ENCODE measurements around the gene OPCML.

The OPCML gene

DNA sequence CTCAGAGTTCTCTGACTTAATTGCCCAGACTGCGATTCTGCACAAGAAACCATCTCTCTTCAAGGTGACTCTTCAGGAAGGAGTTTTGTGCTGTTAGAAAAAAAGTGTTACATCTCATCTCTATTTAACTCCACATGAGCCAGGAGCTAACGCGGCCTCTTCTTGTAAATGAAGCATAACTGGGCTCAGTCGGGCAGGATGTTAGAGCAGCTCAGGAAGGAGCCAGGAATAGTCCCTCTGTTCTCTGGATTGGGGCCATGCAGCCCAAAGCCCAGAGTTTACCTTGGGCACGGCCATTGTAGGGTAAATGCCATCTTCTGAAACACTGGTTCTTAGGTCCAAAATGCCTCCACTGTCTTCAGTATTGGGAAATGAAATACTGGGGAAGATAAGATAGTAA, 760.6 kb downstream of the OPCML start:
- no peak for DNase-seq

GRCh38 chr11:132770829-132771530, 761.3 kb downstream of the OPCML start:
- DNase-seq, result peak; percentile 23

GRCh38 chr11:132763503-132763902, 768.8 kb downstream of the OPCML start:
- DNase-seq, result no peak

DNA sequence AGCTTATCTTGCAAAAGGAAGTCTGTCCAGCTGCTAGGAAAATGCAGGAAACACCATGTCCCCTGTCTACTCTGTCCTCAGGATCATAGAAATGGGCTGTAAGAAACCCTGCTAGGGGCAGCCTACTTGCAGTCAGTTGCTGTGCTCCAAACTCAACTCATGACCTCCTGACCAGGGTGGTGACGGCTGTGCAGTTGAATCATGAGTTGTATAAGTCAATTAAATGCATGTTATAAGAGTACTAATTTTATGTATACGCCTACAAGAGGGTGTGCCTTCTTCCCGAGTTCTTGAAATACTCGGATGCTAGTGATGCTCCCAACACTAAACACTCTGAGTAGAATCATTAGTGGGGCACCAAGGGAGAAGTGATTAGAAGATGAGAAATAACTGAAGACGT, 776.4 kb downstream of the OPCML start:
- no peak for DNase-seq

DNA sequence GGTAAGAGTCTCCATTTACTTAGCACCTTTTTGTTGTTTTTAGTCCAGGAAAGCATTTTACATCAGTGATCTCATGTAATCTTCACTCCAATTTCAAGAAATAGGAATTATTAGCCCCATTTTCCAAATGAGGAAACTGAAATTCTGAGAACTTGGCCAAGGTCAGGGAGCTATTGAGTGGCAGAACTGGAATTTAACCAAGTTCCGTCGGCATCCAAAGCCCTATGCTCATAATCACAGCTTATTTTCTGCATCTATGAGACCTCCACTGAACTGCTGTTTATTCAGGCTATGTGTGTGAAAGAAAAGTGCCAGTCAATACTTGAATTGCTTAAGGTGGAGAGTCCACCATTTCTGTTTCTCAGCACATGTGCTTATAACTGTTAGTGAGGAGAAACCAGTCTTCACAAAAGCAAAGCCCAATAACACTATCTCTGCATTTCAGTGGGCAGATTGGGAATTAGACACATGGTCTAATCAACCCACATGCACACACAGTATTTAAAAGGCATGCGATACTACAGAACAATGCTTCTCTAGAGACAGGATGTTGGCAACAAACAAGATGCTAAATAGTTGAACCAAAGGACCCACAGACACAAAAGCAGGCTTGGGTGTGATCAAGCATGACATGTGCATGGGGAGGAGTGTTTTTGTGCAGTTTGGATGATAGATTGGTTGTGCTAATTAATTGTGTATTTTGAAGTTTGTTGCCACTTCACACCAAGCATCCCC, 780.6 kb downstream of the OPCML start:
- DNase-seq, result no peak

- DNase-seq, result no peak
Measured at GRCh38 chr11:132746305-132746704, 786.0 kb downstream of the OPCML start.

DNA sequence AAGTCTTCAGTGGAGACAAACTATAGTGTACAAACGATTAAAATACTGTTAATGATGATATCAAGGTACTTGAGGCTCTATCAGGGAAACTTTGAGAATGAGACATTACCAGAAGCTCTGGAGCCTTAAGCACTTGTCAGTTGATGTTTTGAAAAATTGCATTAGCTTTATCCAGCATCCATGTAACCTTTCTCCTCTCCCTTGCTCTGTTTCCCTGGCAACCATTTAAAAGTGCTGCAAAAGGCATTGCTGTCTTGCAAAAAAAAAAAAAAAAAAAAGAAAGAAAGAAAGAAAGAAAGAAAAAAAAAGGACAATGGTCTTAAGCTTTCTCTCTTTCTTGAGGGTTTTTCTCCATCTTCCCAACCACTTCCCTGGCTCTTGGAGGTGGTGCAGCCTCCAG, 787.0 kb downstream of the OPCML start:
- DNase-seq, result no peak

- DNase-seq, result no peak
Measured at GRCh38 chr11:132744771-132745170, 787.5 kb downstream of the OPCML start.

DNA sequence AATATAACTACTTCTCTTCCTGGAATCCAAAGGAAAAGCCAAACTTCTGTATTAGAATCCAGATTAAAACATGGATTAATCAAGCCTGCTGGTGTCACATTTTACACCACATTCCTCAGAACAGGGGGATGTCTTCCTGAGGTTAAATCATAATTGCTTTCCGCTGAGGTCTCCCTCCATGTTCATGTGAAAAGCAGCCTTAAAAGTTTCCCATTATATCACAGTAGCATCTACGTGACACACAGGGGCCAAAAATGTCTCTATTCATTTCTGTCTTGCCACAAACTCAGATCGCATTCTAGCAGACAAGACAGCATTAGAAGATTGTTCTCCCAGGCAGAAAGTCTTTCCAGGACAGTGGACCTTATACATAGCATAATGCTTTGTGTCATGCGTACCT, 788.7 kb downstream of the OPCML start:
- no peak for DNase-seq

- no peak for DNase-seq
Measured at GRCh38 chr11:132742929-132743328, 789.4 kb downstream of the OPCML start.

DNA sequence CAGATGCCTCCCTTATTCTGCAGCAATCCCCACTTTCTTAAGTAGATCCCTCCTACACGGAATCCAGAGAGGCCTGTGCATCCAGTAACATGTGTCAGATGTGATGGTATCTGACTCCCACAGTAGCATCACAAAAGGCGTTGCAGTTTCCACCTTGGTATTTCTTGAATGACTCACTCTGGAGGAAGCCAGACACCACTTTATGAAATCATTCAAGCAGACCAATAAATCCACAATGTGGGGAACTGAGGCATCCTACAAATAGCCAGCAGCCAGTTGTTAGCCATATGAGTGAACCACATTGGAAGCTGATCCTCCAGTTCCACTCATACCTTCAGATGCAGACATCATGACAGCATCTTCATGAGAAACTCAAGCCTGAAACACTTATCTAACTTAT, 798.1 kb downstream of the OPCML start:
- no peak for DNase-seq

DNA sequence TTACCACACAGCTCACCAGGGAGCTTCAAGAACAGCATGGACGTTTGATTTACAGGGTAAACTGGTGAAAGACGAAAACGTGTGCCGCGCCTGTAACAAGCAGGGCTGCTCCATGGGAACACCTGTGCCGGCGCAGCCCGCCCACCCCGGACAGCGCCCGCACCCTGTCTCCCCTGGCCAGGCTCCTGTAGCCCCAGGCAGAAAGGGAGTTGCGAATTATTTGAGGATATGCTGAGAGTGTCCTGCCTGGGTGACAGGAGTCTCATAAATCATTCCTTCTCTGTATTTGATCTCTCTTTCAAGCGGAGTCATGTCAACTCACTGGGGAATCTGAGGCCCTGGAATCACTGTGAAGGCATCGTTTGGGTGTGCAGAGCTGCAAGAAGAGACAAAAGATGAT, 804.3 kb downstream of the OPCML start:
- no peak for DNase-seq

- no peak for DNase-seq
Measured at GRCh38 chr11:132721526-132721925, 810.8 kb downstream of the OPCML start.

DNA sequence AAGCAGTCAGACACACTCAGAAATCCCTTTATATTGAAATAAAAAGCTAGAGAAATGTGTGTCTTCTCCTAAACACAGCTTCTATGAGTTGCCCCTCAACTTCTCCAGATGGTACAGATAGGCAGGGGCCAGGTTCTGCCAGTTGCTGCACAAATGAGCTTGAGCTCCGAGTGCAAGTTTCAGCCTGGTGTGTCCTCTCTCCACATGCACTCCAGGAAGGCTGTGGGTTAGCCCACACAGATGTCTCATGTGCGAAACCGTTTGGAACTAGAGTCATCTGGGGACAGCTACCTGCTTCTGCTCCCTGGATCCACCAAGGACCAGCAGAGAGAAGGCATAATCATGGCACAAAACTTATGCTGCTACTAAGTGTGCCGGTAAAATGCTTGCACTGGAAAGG, 812.6 kb downstream of the OPCML start:
- no peak for DNase-seq

DNA sequence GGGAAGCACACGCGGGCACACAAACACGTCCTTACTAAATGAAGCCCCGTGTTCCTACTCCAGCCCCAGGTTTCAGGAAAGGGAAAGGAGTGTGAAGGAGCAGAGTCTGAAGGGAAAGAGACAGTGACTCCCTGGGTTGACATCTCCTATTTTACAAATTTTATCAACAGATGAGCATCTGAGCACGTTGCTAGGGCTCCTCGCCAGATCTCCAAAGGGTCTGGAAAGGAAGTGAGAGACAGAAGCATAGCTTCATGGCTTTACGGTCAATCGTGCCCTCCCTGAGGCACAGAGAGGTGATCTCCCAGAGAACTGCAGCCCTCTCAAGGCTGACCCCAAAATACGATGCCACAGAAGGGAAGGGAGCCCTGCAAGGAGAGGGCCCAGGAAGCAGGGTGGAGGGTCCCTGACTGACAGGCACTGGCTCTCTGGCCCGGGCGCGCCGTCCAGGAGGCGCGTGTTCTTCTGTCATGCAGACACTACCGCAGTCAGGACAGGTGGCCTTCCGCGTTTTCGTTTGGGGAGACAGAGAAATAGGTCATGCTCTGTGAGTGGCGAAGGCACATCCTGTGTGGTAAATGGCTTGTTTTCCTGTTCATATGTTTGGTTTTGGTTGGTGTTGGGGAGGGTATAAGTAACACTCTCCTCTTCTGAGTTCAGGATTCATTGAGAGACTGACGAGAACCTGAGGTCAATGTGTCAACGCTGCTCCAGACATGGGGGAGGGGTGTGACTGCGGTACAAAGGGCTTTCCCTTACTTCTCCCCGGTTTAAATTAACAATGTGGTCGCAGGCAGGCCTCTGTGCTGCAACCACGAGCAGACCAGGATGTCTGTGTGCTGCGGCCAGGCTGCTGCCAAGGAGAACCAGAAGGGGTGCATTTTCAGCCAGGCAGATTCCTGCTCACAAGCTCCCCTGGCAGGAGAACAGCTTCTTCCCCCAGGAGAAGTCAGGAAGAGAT, 813.3 kb downstream of the OPCML start:
- no peak for DNase-seq

DNA sequence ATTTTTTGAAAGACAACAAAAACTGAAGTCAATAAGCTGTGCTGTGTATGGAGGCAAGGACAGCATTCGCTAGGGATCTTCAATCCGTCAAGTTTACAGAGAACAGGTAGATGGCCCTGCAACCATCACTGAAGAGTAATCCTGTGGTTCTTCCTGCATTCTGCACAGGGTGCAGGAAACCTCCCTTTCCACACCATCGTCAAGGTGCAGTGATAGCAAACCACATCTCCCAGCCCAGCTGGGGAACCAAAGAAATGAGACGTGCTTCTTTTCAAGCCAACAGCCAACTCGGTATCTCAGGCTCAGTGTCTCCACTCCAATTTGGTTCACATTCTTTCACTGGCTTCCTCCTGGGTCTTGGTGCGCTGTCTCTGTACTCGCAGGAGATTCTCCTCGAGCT, 814.5 kb downstream of the OPCML start:
- DNase-seq, result no peak

DNA sequence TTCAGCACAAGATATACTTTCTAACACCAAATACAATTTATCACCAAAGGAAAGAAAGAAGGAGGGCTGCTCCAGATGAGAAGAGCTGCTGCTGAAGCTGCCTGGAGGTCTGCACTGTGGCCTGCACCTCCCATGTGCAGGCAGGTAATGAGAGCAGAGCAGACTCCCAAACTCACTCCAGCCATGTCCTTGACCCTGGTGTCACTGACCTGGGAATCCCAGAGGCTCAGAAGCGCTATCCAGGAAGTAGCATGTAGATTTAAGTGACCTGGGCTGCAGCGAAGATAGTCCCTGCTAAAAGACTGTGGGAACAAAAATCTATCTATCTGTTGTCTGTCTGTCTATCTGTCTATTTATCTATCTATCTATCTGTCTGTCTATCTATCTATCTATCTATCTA, 816.3 kb downstream of the OPCML start:
- no peak for DNase-seq

DNA sequence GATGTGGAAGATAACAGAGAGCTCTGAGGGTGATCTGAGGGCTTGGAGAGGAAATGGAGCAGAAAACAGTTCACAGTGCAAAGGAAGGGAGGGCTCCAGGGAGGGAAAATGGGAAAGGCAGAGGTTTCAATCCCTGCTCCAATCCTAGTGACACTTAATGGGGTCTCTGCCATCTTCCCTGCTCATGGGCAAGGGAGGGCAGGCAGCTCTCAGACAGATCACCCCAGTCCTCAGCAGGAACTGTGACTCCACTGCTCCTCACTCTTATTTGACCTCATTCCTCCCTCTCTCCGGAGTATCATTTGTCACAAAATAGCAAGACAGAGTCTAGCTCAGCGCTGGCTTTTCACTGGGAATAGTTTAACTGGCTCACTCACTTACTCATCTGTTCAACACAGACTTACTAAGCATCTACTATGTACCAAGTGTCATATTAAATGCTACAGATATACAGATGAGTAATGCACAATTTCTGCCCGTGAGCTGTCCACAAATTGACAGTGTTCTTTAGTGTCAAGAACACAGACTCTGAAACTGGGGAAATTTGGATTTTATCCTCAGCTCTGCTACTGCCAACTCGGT, 817.4 kb downstream of the OPCML start:
- no peak for DNase-seq

- DNase-seq, result no peak
Measured at GRCh38 chr11:132712466-132712865, 819.8 kb downstream of the OPCML start.

- no peak for DNase-seq
Measured at GRCh38 chr11:132704781-132705375, 827.4 kb downstream of the OPCML start.

DNA sequence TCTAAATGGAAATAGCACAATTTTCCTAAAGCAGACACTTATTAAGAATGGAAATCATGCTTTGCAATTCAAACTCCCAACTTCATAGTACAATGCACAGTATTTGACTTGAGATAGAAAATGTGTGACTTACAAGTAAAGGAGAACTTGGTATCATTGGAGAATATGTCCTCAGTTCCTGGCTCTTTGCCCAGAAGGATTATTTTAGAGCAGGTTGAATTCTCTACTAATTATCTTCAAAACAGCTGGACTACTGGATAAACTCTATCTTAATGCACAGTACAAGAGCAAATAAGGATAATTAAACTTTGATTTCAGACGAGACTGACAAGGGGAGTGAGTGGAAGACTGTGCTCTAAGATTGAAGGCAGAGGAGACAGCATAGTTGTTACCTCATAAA, 839.4 kb downstream of the OPCML start:
- peak; percentile 20 for DNase-seq

DNA sequence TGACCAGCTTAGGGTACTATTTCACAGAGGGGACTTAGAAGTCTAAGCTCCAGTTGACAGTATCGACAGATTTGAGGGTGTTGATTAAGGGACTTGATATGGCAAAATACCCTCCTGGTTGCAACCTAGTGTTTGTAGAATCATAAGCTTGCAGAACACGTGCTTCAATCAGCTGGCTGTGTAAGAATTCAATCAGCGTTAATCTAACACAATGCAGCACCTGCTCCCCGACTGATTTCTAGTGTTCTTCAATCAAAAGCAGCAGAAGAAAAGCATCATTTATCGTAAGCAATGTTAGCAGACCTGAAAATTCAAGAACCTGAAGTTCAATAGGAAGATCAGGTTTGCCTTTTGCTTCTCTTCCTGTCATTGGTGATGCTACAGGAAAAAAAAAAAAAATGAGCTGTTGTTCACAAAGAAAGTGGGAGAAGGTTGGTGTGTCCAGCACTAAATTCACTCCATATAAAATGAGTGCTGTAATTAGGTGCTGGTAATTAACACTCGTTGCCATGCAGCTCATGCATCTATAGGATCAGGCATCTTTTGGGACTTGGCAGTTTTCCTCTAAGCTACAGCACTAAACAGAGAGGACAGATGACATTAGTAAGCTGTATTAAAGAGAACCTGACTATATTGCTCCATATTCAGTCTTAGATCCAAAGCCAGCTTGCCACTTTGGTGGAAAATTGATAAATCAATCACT, 840.3 kb downstream of the OPCML start:
- no peak for DNase-seq
